Endodermal cell (in vitro differentiated cells): ENCODE measurements around the gene BMP6. TPM values are rescaled to one million over a fixed set of nuclear protein-coding genes. Genes with fewer than 3 reads are reported as not detected.

ENCODE experiments used
- DNase-seq: peaks from one replicate; pipeline ENCODE4 v3.0.0-alpha.2; 2017
- H3K27ac ChIP-seq: 2 replicates; pipeline ENCODE4 v1.5.1; 2013; ENCODE audit warnings: mild to moderate bottlenecking, low read depth, low read length, moderate library complexity
- H3K27me3 ChIP-seq: 2 replicates; pipeline ENCODE4 v1.6.1; 2013; ENCODE audit warnings: mild to moderate bottlenecking, low read length, moderate library complexity; ENCODE audit not compliant: insufficient read depth, control insufficient read depth, poor library complexity, severe bottlenecking
- H3K36me3 ChIP-seq: 2 replicates; pipeline ENCODE4 v1.7.0; 2013; ENCODE audit warnings: mild to moderate bottlenecking, low read length, moderate library complexity; ENCODE audit not compliant: control insufficient read depth, insufficient read depth
- H3K4me1 ChIP-seq: one replicate; pipeline ENCODE4 v1.7.0; 2013; ENCODE audit warnings: low read length; ENCODE audit not compliant: control insufficient read depth, insufficient read depth
- H3K4me3 ChIP-seq: 2 replicates; pipeline ENCODE4 v1.5.1; 2013; ENCODE audit warnings: mild to moderate bottlenecking, low read length, moderate library complexity
- H3K9ac ChIP-seq: 2 replicates; pipeline ENCODE4 v1.6.1; 2013; ENCODE audit warnings: mild to moderate bottlenecking, low read length, moderate library complexity; ENCODE audit not compliant: poor library complexity, severe bottlenecking; ENCODE audit errors: extremely low read depth
- H3K9me3 ChIP-seq: 2 replicates; pipeline ENCODE4 v1.6.1; 2013; ENCODE audit warnings: mild to moderate bottlenecking, low read length, moderate library complexity; ENCODE audit not compliant: control insufficient read depth
- H3K27ac Mint-ChIP-seq: 2 replicates; pipeline ENCODE4 v1.8.0; 2020; ENCODE audit warnings: mixed read lengths
- H3K27me3 Mint-ChIP-seq: 2 replicates; pipeline ENCODE4 v1.8.0; 2021; ENCODE audit warnings: mild to moderate bottlenecking, mixed read lengths; ENCODE audit not compliant: insufficient read depth
- H3K36me3 Mint-ChIP-seq: 2 replicates; pipeline ENCODE4 v1.8.0; 2020; ENCODE audit warnings: low read depth, mixed read lengths
- H3K4me1 Mint-ChIP-seq: 2 replicates; pipeline ENCODE4 v1.8.0; 2020; ENCODE audit warnings: mixed read lengths
- H3K4me3 Mint-ChIP-seq: 2 replicates; pipeline ENCODE4 v1.8.0; 2020; ENCODE audit warnings: mild to moderate bottlenecking, moderate library complexity, mixed read lengths
- H3K9me3 Mint-ChIP-seq: 2 replicates; pipeline ENCODE4 v1.8.0; 2020; ENCODE audit warnings: mild to moderate bottlenecking, mixed read lengths
- WGBS, 2 experiments: methylation state at CpG; one replicate each; pipeline versions ENCODE4 v1.1.5 to v1.1.7; 2013; ENCODE audit warnings: missing lambda C conversion rate in 2 of 2, mixed read lengths in 1 of 2; ENCODE audit not compliant: insufficient coverage in 1 of 2, insufficient read length in 1 of 2; 5-methylcytosine and 5-hydroxymethylcytosine counted together
- total RNA-seq, 2 donors: library from RNA; stranded (reverse); fragmentation: NEBNext Ultra II Directional in 1 of 2; extraction: Animal tissue kit (Norgen Biotek cat#: 25700) in 1 of 2; gene quantifications; 2 replicates in 1 of 2; 3 replicates in 1 of 2; pipeline ENCODE4 v1.2.1, GENCODE V29; 2021
- TF ChIP-seq, protein P1 (sequence below): fragments of 200-600 bp; sonication (generic); conservative IDR thresholded peaks from 2 replicates; pipeline ENCODE4 v1.5.0; 2021; ENCODE audit warnings: antibody characterized with exemption, mild to moderate bottlenecking

BMP6 gene
- total RNA-seq, 2 donors from 2014 or later: 0.62 to 0.71 TPM

DNA sequence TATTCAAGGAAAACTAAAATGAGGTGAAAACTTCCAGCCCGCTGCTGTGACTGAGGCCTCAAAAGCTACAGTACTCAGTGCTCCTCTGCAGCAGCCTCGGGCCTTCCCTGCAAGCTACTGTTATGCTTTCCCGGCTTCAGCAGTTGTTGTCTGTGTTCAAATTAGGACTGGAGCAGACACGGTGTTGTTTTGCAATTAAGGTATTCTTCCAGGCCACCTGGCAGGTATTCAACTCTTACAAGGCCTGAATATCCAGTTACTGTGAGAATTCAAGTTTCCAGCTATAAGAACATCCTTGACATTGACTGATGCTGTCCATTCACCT lies 174.0 kb downstream of the BMP6 start:
- Mint-ChIP-seq H3K36me3 (peaks cover 74% of the 10 kb centered on the region), H3K4me1 (no peaks in the 10 kb centered on the region), H3K27ac (no peak overlapping the region), H3K4me3 (no peak overlapping the region), H3K27me3 (peaks cover 95% of the 10 kb centered on the region), H3K9me3 (no peaks in the 10 kb centered on the region)
- Histone ChIP-seq H3K4me1 (no peaks in the 10 kb centered on the region), H3K27me3 (peaks cover 93% of the 10 kb centered on the region), H3K27ac (no peak overlapping the region), H3K4me3 (no peak overlapping the region), H3K9me3 (no peaks in the 10 kb centered on the region), H3K36me3 (peaks cover 76% of the 10 kb centered on the region), H3K9ac (no peak overlapping the region)
- no peak for DNase-seq
- TF ChIP-seq, protein P1, sequence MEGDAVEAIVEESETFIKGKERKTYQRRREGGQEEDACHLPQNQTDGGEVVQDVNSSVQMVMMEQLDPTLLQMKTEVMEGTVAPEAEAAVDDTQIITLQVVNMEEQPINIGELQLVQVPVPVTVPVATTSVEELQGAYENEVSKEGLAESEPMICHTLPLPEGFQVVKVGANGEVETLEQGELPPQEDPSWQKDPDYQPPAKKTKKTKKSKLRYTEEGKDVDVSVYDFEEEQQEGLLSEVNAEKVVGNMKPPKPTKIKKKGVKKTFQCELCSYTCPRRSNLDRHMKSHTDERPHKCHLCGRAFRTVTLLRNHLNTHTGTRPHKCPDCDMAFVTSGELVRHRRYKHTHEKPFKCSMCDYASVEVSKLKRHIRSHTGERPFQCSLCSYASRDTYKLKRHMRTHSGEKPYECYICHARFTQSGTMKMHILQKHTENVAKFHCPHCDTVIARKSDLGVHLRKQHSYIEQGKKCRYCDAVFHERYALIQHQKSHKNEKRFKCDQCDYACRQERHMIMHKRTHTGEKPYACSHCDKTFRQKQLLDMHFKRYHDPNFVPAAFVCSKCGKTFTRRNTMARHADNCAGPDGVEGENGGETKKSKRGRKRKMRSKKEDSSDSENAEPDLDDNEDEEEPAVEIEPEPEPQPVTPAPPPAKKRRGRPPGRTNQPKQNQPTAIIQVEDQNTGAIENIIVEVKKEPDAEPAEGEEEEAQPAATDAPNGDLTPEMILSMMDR: no peak
- 83 to 85% methylated on average over 4 of the region's 4 CpGs for WGBS, 2 experiments

DNA sequence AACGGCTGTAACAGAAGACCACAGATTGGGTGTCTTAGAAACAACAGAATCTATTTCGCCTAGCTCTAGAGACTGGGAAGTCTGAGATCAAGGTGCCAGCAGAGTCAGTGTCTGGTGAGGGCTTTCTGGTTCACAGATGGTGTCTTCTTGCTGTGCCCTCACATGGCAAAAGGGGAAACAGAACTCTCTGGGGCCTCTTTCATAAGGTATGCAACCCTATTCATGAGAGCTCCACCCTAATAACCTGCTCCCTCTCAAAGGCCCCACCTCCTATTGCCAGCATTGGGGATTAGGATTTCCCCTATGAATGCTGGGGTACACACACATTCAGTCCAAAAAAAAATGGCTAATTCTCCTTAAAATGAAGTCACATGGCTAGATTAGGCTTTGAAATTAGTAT lies 174.7 kb downstream of the BMP6 start:
- DNase-seq: no peak
- H3K27ac ChIP-seq: no peak overlapping the region
- H3K4me3 ChIP-seq: no peak overlapping the region
- H3K4me1 ChIP-seq: no peaks in the 10 kb centered on the region
- TF ChIP-seq, protein P1: no peak
- Mint-ChIP-seq H3K4me3 (no peak overlapping the region), H3K27ac (no peak overlapping the region), H3K9me3 (no peaks in the 10 kb centered on the region), H3K36me3 (peaks cover 70% of the 10 kb centered on the region), H3K27me3 (peaks cover 95% of the 10 kb centered on the region), H3K4me1 (no peaks in the 10 kb centered on the region)
- peaks cover 93% of the 10 kb centered on the region for H3K27me3 ChIP-seq
- H3K9me3 ChIP-seq: no peaks in the 10 kb centered on the region
- H3K9ac ChIP-seq: no peak overlapping the region
- 92 to 100% methylated on average over 2 of the region's 2 CpGs for WGBS, 2 experiments
- peaks cover 70% of the 10 kb centered on the region for H3K36me3 ChIP-seq

DNA sequence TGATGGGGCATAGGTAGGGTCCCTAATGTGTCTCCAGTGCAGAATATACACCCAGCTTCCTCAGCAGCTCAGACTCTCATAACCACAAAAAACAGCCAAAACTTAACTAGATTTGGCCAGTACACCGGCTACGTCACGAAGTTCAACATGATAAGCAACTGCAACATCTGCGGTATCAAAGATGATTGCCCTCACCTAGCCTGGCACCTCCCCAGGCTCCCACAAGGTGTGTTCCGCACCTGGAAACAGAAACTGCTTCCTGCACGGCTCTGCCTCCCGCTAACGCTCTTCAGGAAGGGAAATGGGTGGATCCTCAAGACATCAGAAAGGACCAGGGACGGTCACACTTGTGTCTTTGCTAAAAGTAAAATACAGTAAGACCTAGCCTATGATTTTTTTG lies 175.2 kb downstream of the BMP6 start:
- DNase-seq: no peak
- H3K27ac ChIP-seq: no peak overlapping the region
- H3K4me3 ChIP-seq: no peak overlapping the region
- TF ChIP-seq, protein P1: no peak
- Mint-ChIP-seq H3K9me3 (no peaks in the 10 kb centered on the region), H3K36me3 (peaks cover 66% of the 10 kb centered on the region), H3K4me1 (no peaks in the 10 kb centered on the region), H3K4me3 (no peak overlapping the region), H3K27me3 (peaks cover 95% of the 10 kb centered on the region), H3K27ac (no peak overlapping the region)
- no peak overlapping the region for H3K9ac ChIP-seq
- H3K4me1 ChIP-seq: no peaks in the 10 kb centered on the region
- H3K27me3 ChIP-seq: peaks cover 93% of the 10 kb centered on the region
- H3K36me3 ChIP-seq: peaks cover 66% of the 10 kb centered on the region
- WGBS, 2 experiments: 95 to 100% methylated on average over 7 to 9 of the region's 9 CpGs
- no peaks in the 10 kb centered on the region for H3K9me3 ChIP-seq
